Stimulated activated CD8-positive, alpha-beta memory T cell treated with anti-CD3 and anti-CD28 coated beads, Interleukin-12 subunit alpha, Interleukin-12 subunit beta, amount 100 ng/mL, for 4 hours (primary cell): ENCODE measurements around the gene FNDC7.
"Not testable (repeated sequence)": the region's sequence is repeated elsewhere in the genome, so short reads cannot be mapped to it uniquely, and the experiment has no call there.

Source experiments
- DNase-seq: peaks from one replicate; pipeline ENCODE4 v3.0.0-alpha.2; 2020; ENCODE audit warnings: low read depth

Gene FNDC7, protein sequence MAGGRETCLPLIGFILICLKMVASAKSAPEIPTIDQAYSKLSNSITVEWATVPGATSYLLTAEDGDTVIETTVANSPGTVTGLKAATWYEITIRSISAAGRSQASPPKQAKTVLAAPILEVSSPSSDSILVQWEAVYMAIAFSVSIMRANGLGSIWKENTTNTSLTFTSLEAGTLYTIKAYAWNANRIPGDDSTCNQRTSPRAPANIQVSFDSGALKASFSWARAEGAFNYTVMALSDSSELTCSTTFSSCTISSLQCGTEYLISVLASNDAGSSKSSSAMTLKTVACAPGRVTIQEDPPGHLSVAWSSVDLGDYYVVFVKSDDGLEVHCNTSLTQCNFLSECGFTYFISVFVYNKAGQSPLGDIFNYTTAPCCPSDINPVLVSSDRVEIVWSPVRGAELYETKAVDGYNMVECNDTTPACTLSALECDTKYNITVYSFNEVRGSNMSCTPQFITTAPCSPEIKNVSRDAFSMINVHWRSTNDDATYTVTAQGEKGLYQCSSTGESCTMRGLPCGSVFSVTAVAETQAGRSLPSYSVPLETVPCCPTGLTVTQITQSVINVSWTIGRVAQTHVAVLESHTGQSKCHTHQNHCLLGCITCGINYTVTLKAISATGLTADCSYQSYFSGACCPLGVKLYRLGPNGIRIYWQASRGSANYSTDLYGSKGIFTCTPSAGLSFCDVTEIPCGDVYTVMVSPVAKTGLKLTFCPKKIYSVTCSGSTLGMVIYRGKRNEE

GRCh38 chr1:108712606-108713150, at the start of gene FNDC7:
Gene FNDC7, plus strand, starts transcription at chr1:108712908. Its CDS starts 26 bp downstream, at chr1:108712934.
- DNase-seq, result no peak

DNA sequence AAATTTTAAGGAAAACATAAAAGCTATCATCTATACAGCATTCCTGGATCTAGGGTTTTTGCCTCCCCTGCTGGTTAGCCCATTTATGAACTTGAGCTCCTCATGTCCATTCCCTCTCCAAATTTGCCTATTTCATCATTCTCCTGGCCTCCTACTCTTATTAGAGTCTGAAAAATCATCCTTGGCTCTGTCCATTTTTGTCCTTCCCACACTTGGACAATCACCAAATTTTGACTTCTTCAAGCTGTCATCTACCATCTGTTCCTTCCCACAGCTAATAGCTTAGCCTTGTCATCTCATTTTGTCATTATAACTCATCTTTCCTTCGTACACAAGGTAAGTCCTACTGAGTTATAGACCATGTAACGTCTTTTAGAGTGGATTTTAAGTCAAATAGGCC, 49.6 kb upstream of the FNDC7 start:
- DNase-seq, result no peak

GRCh38 chr1:108664481-108664880, 48.2 kb upstream of the FNDC7 start:
- no peak for DNase-seq

- no peak for DNase-seq
Measured at GRCh38 chr1:108665067-108665466, 47.6 kb upstream of the FNDC7 start.

DNA sequence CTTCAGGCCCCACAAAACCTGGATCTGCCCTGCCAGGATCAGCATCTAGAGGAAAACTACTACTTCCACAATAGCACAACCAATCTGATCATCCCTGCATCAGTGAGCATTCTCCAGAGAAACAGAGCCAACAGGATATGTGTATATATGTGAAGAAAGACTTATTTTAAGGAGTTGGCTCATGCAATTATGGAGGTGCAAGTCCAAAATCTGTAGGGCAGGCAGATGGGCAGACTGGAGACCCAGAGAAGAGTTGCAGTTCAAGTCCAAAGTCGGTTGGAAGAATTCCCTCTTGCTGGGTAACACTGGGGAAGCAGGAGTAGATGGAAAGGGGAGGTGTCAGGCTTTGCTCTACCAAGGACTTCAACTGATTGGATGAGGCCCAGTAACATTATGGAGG, 46.9 kb upstream of the FNDC7 start:
- DNase-seq, result no peak

DNA sequence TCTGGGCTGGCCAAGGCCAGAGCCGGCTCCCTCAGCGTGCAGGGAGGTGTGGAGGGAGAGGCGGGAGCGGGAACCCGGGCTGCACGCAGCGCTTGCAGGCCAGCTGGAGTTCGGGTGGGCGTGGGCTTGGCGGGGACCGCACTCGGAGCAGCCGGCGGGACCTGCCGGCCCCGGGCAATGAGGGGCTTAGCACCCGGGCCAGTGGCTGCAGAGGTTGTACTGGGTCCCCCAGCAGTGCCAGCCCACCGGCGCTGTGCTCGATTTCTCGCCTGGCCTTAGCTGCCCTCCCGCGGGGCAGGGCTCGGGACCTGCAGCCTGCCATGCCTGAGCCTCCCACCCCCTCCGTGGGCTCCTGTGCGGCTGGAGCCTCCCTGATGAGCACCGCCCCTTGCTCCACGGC, 45.3 kb upstream of the FNDC7 start:
- DNase-seq, result not testable (repeated sequence)

DNA sequence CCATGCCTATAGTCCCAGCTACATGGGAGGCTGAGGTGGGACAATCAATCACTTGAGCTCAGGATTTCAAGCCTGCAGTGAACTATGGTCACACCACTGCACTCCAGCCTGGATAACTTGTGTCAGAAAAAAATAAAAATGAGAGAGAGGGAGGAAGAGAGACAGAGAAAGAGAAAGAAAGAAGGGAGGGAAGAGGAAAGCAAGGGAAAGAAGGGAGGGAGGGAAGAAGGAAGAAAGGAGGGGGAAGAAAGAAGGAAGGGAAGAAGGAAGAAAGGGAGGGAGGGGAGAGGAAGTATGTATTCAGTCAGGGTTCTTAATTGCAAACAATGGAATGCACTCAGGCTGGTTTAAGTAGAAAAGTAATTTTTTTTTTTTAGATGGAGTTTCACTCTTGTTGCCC, 43.9 kb upstream of the FNDC7 start:
- no peak for DNase-seq

- no peak for DNase-seq
Measured at GRCh38 chr1:108669679-108670078, 43.0 kb upstream of the FNDC7 start.

DNA sequence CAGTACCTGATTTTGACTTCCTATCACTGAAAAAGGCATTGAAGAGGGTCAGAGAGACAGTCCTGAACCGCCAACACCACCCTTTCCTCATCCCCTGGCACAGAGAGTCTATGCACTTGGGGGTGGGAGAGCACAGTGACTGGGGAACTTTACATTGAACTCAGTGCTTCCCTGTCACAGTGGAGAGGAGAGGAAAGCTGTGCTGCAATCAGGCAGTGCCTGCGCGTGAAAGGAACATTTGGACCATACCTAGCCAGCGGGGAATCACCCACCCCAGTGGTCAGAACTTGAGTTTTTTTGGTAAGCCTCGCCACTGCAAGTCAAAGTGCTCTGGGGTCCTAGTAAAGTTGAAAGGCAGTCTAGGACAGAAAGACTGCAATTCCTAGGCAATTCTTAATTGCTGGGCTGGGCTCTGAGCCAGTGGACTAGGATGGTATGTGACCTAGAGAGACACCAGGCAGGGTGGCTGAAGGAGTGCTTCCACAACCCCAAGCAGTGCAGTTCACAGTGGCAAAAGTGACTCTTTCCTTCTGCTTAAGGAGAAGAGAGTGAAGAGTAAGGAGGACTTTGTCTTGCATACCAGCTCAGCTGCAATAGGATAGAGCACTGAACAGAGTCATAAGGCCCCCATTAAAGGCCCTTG, 42.5 kb upstream of the FNDC7 start:
- no peak for DNase-seq

DNA sequence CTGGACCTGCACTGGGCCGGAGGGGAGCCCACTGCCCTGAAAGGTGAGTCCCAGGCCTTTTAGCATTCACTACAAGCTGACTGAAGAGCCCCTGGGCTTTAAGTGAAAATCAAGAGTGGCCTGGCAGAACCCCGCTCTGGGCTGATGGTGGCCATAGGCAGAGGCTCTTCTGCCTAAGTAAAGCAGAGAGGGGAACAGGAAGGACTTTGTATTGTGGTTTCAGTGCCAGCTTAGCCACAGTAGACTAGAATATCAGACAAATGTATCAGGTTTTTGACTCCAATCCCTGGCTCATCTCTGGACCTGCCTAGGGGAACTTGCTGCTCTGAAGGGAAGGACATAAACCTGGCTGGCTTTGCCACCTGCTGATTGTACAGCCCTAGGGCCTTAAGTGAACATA, 41.6 kb upstream of the FNDC7 start:
- DNase-seq, result no peak

DNA sequence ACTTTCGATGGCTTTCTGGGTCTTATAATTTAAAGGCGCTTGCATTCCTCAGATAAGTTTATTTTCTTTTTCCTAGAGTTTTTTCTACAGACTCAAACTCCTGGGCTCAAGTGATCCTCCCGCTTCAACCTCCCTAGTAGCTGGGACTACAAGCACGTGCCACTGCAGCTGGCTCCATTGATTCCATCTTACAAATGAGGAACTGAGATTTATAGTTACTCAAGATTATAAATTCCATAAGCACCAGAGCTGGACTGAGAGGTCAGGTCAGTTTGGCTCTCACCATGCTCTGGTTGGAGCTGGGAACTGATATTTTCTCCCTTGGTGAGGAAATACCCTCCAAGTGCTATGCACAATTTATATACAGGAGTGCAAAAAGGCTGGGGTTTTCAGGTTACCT, 34.0 kb upstream of the FNDC7 start:
- DNase-seq, result no peak

GRCh38 chr1:108679586-108680213, 33.0 kb upstream of the FNDC7 start:
- no peak for DNase-seq

DNA sequence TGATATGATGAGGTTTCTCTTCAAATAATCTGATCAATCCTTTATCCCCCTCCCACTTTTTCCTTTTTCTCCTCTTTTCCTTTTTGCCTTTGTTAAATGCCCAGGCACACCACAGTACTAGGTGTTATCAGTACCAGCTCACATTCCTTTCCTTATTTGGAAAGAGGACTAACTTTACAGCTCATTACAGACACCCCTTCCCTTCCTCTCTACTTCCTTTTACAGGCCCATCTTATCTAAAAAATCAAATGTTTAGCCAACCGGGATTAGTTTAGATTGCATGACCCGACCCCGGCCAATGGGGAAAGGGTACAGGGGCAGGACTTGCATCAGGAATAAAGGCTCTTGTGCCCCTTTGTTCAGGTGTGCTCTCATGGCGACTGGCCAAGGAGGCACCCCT, 31.0 kb upstream of the FNDC7 start:
- not testable (repeated sequence) for DNase-seq

GRCh38 chr1:108685529-108685928, 27.2 kb upstream of the FNDC7 start:
- no peak for DNase-seq

- DNase-seq, result no peak
Measured at GRCh38 chr1:108686614-108687313, 25.9 kb upstream of the FNDC7 start.

GRCh38 chr1:108691128-108691941, 21.4 kb upstream of the FNDC7 start:
- no peak for DNase-seq

DNA sequence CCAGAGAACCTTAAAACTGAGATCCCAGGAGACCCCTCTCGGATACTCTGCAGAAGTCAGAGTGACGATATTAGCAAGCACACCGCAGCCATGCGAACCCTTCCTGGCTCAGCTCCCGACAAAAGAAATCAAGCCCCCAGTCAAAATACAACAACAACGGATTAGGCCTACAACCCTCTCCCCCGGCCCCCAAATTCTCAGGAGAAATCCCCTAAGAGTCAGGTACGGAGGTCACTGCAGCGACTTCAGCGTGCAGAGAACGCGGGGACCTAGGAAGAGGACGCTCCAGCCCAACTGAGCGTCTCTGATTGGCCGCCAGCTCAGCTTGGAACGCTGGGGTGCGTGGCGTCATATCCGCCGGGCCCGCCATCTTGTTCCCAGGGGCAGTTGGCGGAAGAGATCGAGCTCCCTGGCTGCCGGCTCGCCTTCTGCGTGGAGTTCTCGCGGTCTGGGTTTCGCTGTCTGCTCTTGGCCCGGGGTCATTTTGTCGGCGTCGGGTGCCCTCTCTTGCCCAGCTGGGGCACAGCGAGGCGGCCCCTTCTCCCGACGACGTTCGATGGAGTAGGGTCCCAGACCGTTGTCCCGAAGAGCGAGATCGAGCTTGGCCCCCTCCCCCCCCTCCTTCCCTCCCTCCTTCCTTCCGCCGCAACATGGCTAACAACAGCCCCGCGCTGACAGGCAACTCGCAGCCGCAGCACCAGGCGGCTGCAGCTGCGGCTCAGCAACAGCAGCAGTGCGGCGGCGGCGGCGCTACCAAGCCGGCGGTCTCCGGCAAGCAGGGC, 20.6 kb upstream of the FNDC7 start, which contains the start of gene PRPF38B:
TSS of gene PRPF38B (plus strand) at position 369 of the 782 bp plus-strand sequence. CDS start at position 651, 282 bp downstream.
- DNase-seq, result peak; percentile 87

DNA sequence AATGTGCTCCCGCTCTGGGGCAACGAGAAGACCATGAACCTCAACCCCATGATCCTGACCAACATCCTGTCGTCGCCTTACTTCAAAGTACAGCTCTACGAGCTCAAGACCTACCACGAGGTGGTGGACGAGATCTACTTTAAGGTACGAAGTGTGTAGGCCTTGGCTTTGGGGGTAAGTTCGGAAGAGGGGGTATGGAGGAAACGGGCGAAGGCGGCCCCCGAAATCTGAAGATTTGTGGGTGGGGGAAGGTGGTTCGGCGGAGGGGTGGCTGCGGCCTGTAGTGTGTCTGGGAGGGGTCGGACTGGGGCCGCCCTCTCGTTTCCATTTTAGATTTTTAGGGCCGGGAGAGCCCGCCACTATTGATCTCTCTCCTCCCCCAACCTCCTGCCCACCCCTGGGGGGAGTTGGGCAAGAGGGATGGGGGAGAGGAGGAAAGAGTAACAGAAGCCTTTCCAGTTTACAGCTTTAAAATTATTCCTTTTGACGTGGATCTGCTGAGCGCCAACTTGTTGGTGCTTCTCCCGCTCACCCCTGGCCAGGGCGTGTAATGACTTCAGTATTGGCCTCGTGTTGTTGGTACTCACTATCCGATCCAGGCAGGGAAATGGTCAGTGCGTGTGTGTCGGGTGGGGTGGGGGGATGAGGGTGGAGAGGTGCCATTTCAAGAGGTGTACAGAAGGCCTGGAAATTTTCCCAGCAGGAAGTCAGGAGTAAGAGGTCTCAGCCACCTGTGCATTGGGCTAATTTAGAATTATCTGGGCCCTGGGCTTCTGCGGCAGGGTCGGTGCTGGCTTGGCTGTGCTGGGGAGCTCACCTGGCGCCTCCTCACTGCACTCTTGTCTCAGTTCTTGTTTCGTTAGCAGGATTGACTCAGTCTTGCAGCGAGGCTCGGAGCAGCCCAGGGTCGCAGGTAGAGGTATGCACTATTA, 19.7 kb upstream of the FNDC7 start:
- peak; percentile 22 for DNase-seq

DNA sequence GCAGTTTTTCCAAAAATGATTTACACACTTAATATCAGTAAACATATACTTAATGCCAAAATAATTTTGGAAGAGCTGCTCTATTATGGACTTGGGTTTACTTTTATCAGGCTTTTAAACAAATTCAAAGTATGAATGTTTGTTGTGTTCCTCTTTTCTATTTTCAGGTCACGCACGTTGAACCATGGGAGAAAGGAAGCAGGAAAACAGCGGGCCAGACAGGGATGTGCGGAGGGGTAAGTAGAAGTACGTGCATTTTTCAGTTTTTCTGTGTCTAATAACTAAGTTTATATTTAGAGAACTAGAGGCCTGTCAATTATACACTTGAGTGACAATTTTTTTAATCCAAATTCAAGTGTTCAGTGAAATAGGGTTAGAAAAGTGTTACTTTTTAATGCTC, 17.2 kb upstream of the FNDC7 start:
- no peak for DNase-seq
